Lung (tissue), 12 donors: ENCODE data around the gene CEP152. TPM values are rescaled to one million over a fixed set of nuclear protein-coding genes. Genes with fewer than 3 reads are reported as not detected.

Experiments used
- ATAC-seq: fragments of 200-7000 bp; cut with Tn5 transposase; one replicate; pipeline ENCODE4 v1.9.1; 2020; ENCODE audit warnings: moderate number of reproducible peaks; ENCODE audit not compliant: insufficient read depth, low FRiP score
- DNase-seq, 3 donors: peaks; one replicate each; pipeline ENCODE4 v3.0.0-alpha.2; 2013 to 2017
- H3K27ac ChIP-seq, 2 donors: one replicate each; pipeline ENCODE4 v1.5.1; 2013; ENCODE audit warnings: mild to moderate bottlenecking in 2 of 2, moderate library complexity in 2 of 2, control low read depth in 1 of 2, inconsistent platforms in 1 of 2, low read depth in 1 of 2, low read length in 1 of 2
- H3K27me3 ChIP-seq, 3 donors: one replicate each; pipeline ENCODE4 v1.5.1; 2013; ENCODE audit warnings: low read length in 2 of 3; ENCODE audit not compliant: control insufficient read depth in 3 of 3, insufficient read depth in 3 of 3
- H3K36me3 ChIP-seq, 4 donors: one replicate each; pipeline ENCODE4 v1.5.1; 2013; ENCODE audit warnings: low read length in 4 of 4, mild to moderate bottlenecking in 1 of 4, moderate library complexity in 1 of 4; ENCODE audit not compliant: control insufficient read depth in 4 of 4, insufficient read depth in 4 of 4
- H3K4me1 ChIP-seq, 5 donors: one replicate each; pipeline ENCODE4 v1.5.1; 2013; ENCODE audit warnings: low read length in 5 of 5, mild to moderate bottlenecking in 2 of 5, moderate library complexity in 1 of 5; ENCODE audit not compliant: control insufficient read depth in 5 of 5, insufficient read depth in 5 of 5
- H3K4me3 ChIP-seq: one replicate; pipeline ENCODE4 v1.5.1; 2013; ENCODE audit warnings: mild to moderate bottlenecking, control low read depth, moderate library complexity
- H3K9ac ChIP-seq, 2 donors: one replicate each; pipeline ENCODE4 v1.5.1; 2013; ENCODE audit warnings: low read length in 2 of 2, control low read depth in 1 of 2; ENCODE audit not compliant: insufficient read depth in 1 of 2
- H3K9me3 ChIP-seq, 4 donors: one replicate each; pipeline ENCODE4 v1.5.1; 2013; ENCODE audit warnings: low read length in 3 of 4, mild to moderate bottlenecking in 1 of 4, moderate library complexity in 1 of 4; ENCODE audit not compliant: control insufficient read depth in 4 of 4, insufficient read depth in 3 of 4
- CTCF ChIP-seq: IDR thresholded peaks from 2 replicates; pipeline ENCODE4 v1.5.1; 2012; ENCODE audit warnings: mild to moderate bottlenecking; ENCODE audit errors: control extremely low read depth, extremely low read depth
- WGBS, 2 donors: extraction: QIAGEN DNeasy Blood & Tissue Kit; methylation state at CpG; one replicate each; pipeline ENCODE4 v1.1.7; 2013; 5-methylcytosine and 5-hydroxymethylcytosine counted together
- polyA plus RNA-seq, 2 donors: library from polyadenylated mRNA; stranded (reverse); fragments of 200-250 nt; gene quantifications; one replicate each; pipeline ENCODE4 v1.2.1, GENCODE V29; 2013
- total RNA-seq, 2 donors: library from RNA; depleted of rRNA in 1 of 2; stranded (reverse); fragments of >200 nt in 1 of 2; gene quantifications; one replicate each; pipeline ENCODE4 v1.2.1, GENCODE V29; 2014 to 2021
- donor health status: control.
- donor health status: control.
- donor health status: Bipolar disorder and iron deficiency.
- donor health status: healthy.
- donor health status: DM: yes; HTN: yes; CAD: no.

Gene CEP152
- total and polyA plus RNA-seq, 4 donors, result 0.86 to 15.4 (median 3.0) TPM

- Histone ChIP-seq H3K27ac (no peak overlapping the region), H3K27me3 (no peaks in the 10 kb centered on the region), H3K36me3 (peaks cover 0 to 8% (median 0%) of the 10 kb centered on the region in 4 donors), H3K9ac (no peak overlapping the region), H3K4me3 (no peak overlapping the region), H3K4me1 (no peaks in the 10 kb centered on the region), H3K9me3 (peaks cover 0 to 4% (median 1%) of the 10 kb centered on the region in 4 donors)
- no peak for TF ChIP-seq CTCF
- WGBS, 2 donors, result 100% methylated on average over 1 of the region's 1 CpG
- no peak for DNase-seq
- no peak for ATAC-seq
Observed at GRCh38 chr15:48733615-48734014, 77.3 kb downstream of the CEP152 start.

- Histone ChIP-seq H3K4me1 (no peaks in the 10 kb centered on the region), H3K27me3 (no peaks in the 10 kb centered on the region), H3K36me3 (peaks cover 0 to 8% (median 0%) of the 10 kb centered on the region in 4 donors), H3K9me3 (peaks cover 0 to 2% (median 0%) of the 10 kb centered on the region in 4 donors), H3K27ac (no peak overlapping the region), H3K9ac (no peak overlapping the region), H3K4me3 (no peak overlapping the region)
- no peak for TF ChIP-seq CTCF
- DNase-seq (no peak), ATAC-seq (no peak)
- 95 to 96% methylated on average over 1 of the region's 1 CpG for WGBS, 2 donors
Observed at GRCh38 chr15:48730506-48730905, 80.4 kb downstream of the CEP152 start.

- DNase-seq, result no peak
- no peak overlapping the region for H3K27ac ChIP-seq
- peaks cover 0 to 2% (median 0%) of the 10 kb centered on the region in 4 donors for H3K36me3 ChIP-seq
- no peak overlapping the region for H3K4me3 ChIP-seq
- no peak overlapping the region for H3K9ac ChIP-seq
- H3K4me1 ChIP-seq, result no peaks in the 10 kb centered on the region
- no peaks in the 10 kb centered on the region for H3K27me3 ChIP-seq
- 94 to 96% methylated on average over 2 of the region's 2 CpGs for WGBS, 2 donors
- ATAC-seq, result no peak
- TF ChIP-seq CTCF, result no peak
- H3K9me3 ChIP-seq, result no peaks in the 10 kb centered on the region
Observed at GRCh38 chr15:48723969-48724368, 86.9 kb downstream of the CEP152 start.
